HG03565 (cell line): ENCODE data around the gene RAB12.

Source experiments
- ATAC-seq: cut with Tn5 transposase; IDR thresholded peaks from one replicate; pipeline ENCODE4 v1.9.1; 2021; ENCODE audit warnings: mild to moderate bottlenecking, moderate library complexity; ENCODE audit not compliant: unreplicated experiment

The RAB12 gene

DNA sequence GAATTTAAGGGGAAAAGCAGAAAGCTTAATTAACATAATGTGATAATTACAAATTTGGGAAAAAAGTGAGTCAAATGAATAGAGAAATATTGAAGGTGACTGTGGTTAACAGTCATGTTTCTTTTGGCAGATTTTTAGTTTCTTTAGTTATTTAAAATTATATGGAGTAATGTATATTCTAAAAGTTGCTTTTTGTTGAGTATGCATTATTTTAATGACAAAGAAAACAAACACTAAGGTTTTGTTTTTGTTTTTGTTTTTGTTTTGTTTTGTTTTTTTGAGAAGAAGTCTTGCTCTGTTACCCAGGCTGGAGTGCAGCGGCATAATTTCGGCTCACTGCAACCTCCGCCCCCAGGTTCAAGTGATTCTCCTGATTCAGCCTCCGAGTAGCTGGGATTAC is 65.8 kb downstream of the RAB12 start:
- ATAC-seq: no peak

DNA sequence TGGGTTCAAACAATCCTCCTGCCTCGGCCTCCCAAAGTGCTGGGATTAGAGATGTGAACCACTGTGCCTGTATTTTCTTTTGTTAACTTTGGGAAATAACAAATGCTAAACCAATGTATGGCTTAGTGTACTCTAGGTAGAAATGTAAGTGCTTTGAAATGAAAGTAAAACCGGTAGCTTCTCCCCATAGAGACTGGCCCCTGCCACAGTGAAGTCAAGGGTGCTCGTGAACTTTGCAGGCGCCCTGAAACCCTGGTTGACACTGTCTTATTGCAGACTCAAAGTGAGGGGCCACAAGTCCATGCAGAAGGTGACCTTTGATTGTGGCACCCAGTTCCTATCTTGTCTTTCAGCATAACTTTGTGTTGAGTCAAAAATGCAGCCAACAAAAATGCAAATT is 72.0 kb downstream of the RAB12 start:
- ATAC-seq: no peak

DNA sequence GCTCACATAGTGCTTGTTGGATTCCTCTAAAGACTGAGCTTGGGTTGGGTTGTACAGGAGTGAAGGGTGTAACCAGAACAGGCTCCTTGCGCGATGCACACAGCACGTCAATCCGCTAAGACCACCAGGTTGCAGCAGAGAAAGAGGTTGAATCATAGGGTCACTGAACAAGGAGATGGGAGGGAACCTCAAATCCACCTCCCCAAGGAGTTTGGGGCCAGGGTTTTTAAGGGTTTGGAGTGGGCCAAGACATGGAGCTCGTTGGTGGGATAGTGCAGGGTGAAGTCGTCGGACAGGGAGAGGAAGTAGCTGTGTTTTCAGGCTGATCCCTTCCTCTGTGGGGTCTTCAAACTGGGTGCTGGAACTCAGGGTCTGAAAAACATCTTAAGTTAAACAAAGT is 75.3 kb downstream of the RAB12 start:
- ATAC-seq: no peak

DNA sequence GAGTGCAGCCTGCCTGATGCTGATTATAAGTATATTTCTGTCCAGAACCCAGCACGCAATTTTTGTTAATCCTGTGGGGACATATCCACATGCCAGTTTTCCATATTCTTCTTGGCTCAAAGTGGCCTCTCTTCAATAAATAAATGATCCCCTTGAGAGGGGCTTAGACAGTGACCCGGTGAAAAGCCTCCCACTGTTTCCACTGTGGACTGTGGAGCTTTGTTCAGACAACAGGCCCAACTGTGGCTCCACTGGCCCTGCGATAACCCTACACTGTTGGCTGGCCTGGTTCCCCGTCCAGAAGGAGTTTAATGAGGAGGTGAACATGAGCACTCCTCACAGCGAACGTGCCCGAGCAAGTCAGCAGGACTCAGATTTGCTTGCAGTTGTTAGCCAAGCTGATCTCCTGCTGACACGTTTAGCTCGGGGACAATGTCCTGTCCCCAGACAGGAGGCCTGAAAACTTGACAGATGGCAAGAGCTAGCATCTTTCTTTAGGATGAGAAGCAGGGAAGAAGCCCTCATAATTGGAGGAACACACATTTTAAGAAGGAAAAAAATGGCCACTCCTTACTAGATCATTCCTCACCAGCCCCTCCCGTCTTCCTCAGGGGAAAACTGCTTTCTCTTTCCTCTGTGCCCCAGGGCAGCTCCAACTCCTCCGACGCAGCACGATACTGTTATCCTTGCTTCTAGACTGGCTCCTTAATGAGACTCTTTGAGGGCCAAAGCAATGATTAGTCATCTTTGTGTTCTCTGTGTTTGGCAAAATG is 76.1 kb downstream of the RAB12 start:
- ATAC-seq: no peak

DNA sequence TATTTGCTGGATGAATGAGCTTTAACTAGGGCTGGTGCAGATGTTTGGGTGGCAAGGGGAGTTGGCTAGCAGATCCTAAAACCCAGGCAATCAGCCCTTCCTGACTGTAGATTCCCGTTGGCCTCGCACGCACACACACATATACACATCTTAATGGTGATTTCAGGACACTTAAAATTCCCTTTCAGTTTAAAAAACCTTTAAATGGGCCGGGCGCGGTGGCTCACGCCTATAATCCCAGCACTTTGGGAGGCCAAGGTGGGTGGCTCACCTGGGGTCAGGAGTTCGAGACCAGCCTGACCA is 76.6 kb downstream of the RAB12 start:
- ATAC-seq: no peak

DNA sequence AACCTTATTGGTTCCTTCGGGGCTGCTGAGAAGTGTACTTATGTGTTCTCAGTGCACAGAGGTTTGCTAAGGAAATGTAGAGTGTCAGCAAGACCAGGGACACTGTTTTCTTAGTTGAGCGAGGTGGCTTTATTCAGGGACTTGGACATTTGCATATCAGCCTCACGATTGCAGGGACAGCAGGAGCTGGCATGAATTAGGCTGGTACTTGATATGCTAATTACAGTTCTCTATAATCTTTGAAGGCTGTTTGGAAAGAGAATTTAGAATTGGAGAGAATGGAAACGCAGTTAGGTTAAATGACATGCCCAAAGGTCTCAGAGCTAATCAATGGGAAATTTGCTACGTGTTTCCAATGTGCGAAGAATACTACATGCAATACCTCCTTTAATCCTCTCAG is 77.4 kb downstream of the RAB12 start:
- no peak for ATAC-seq

DNA sequence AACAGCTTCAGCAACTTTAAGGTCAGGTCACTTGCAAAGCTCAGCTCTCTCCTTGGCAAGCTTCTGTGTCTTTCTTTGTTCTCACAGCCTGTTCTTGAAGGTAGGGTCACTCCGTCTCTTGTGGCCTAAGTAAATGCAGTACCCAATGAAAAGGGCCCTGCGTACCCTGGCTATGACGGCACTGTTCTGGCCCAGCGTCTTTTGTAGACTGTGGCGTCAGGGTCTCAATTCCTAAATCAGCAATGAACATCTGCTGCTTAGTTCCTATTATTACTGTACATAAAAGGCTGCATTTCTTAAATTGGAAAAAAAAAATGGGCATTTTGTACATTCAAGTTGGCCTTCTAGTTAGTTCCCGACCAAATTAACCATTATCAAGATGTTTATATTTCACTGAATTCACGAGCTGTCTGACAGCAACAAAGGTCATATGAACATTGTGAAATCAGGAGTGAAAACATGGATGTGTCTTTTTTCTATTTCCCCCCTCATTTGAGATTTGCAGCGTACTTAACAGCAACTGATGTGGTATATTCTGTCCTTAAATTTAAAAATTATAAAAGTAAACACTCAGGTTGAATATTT is 79.1 kb downstream of the RAB12 start:
- no peak for ATAC-seq

DNA sequence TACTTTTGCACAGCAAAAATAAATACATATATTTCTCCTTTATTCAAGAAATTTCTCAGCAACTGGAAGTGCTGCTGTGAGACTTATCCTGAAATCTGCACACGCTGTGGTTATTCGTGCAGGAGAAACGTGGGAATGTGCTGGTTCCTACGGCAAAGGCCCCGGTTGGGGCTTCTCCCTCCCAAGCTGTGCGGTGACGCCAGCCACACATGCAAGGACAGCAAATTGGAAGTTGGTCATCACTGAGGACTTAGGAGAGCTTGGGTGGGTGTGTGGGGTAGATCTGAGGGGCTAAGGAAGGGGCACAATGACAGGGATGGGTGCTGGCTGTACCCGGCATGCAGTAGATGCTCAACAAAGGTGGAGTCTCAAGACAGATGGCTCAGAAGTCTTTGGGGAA is 79.6 kb downstream of the RAB12 start:
- ATAC-seq: no peak
